GM12878 (cell line): Measurements from ENCODE around the gene SFXN1. TPM values are rescaled to one million over a fixed set of nuclear protein-coding genes. Genes with fewer than 3 reads are reported as not detected.

ENCODE experiments used
- ATAC-seq: fragments of 200-7000 bp; cut with Tn5 transposase; 3 replicates; pipeline ENCODE4 v1.9.1; 2020; ENCODE audit warnings: mild to moderate bottlenecking, moderate library complexity
- BruUV-seq: library from RNA; stranded (reverse); fragments of 400-500 nt; replicated peaks from 2 replicates; lab custom pipeline; 2021; lab: Mats Ljungman, UMichigan
- CTCF ChIA-PET: fragments of 300-600 bp; sonication (Branson Sonifier 250); formaldehyde crosslinking; extraction: SDS; loops from one replicate; lab custom pipeline; 2021; ENCODE audit warnings: inconsistent platforms; lab: Yijun Ruan, JAX
- POLR2A ChIA-PET: fragments of 350-600 bp; formaldehyde crosslinking; extraction: SDS; loops from one replicate; lab custom pipeline; 2021; ENCODE audit warnings: inconsistent platforms; lab: Charles Lee
- RAD21 ChIA-PET: fragments of 300-600 bp; sonication (Branson Sonifier 250); formaldehyde crosslinking; loops from one replicate; lab custom pipeline; 2023; ENCODE audit warnings: antibody characterized with exemption; ENCODE audit not compliant: unreplicated experiment; lab: Charles Lee
- SMC1A ChIA-PET: fragments of 300-600 bp; sonication (Branson Sonifier 250); formaldehyde crosslinking; loops from one replicate; lab custom pipeline; 2023; ENCODE audit not compliant: unreplicated experiment, uncharacterized antibody; lab: Charles Lee
- DNase-seq: peaks from one replicate; pipeline ENCODE4 v3.0.0-alpha.2; 2011; ENCODE audit warnings: low read depth, low spot score
- FAIRE-seq: peaks from 3 replicates; lab custom pipeline; 2011; peaks lifted over from hg19 to GRCh38; lab: Jason Lieb, UNC
- H2AFZ ChIP-seq: 2 replicates; pipeline ENCODE4 v1.6.0; 2011; ENCODE audit warnings: low read depth, low read length, control low read depth; ENCODE audit not compliant: control insufficient read depth
- H3K27ac ChIP-seq: 2 replicates; pipeline ENCODE4 v1.5.1; 2011; ENCODE audit warnings: control low read depth; ENCODE audit not compliant: control insufficient read depth, insufficient read depth
- H3K27me3 ChIP-seq, 2 experiments: replicated peaks in 1 of 2; 2 replicates each; pipeline versions ENCODE4 v1.6.0 to v1.6.1; 2011; ENCODE audit warnings: low read length in 1 of 2; ENCODE audit not compliant: control insufficient read depth in 2 of 2, insufficient read depth in 2 of 2
- H3K36me3 ChIP-seq, 2 experiments: 2 replicates each; pipeline ENCODE4 v1.5.1; 2011; ENCODE audit warnings: low read length in 1 of 2; ENCODE audit not compliant: control insufficient read depth in 2 of 2, insufficient read depth in 2 of 2
- H3K4me1 ChIP-seq: 2 replicates; pipeline ENCODE4 v1.6.1; 2011; ENCODE audit warnings: mild to moderate bottlenecking, low read length, moderate library complexity, mixed read lengths; ENCODE audit not compliant: control insufficient read depth, insufficient read depth
- H3K4me2 ChIP-seq: 2 replicates; pipeline ENCODE4 v1.6.0; 2011; ENCODE audit warnings: control low read depth; ENCODE audit not compliant: control insufficient read depth, insufficient read depth
- H3K4me3 ChIP-seq: fragments of 200-600 bp; sonication (generic); 2 replicates; pipeline ENCODE4 v1.5.1; 2016
- H3K79me2 ChIP-seq: 2 replicates; pipeline ENCODE4 v1.6.0; 2011; ENCODE audit warnings: low read length; ENCODE audit not compliant: control insufficient read depth, insufficient read depth
- H3K9ac ChIP-seq: 2 replicates; pipeline ENCODE4 v1.8.0; 2011; ENCODE audit warnings: low read length, control low read depth, mixed read lengths; ENCODE audit not compliant: control insufficient read depth, insufficient read depth
- H3K9me3 ChIP-seq: replicated peaks from 3 replicates; pipeline ENCODE4 v1.5.1; 2011; ENCODE audit warnings: mild to moderate bottlenecking, low read length; ENCODE audit not compliant: control insufficient read depth, insufficient read depth
- H4K20me1 ChIP-seq: 2 replicates; pipeline ENCODE4 v1.6.0; 2011; ENCODE audit not compliant: control insufficient read depth, insufficient read depth
- BACH1 ChIP-seq: fragments of 450-650 bp; IDR thresholded peaks from 2 replicates; pipeline ENCODE4 v1.6.1; 2017; ENCODE audit warnings: mild to moderate bottlenecking, borderline replicate concordance
- BHLHE40 ChIP-seq, 2 experiments: fragments of 450-650 bp in 1 of 2; IDR thresholded peaks; 2 replicates each; pipeline ENCODE4 v1.6.1; 2011 to 2017; ENCODE audit warnings: low read depth in 2 of 2, borderline replicate concordance in 1 of 2, improper control_type of control experiment in 1 of 2, low read length in 1 of 2, mild to moderate bottlenecking in 1 of 2
- BRCA1 ChIP-seq: IDR thresholded peaks from 2 replicates; pipeline ENCODE4 v1.6.1; 2011; ENCODE audit warnings: low read depth, low read length, improper control_type of control experiment
- CBFB ChIP-seq: IDR thresholded peaks from 2 replicates; pipeline ENCODE4 v1.6.1; 2016; ENCODE audit warnings: antibody characterized with exemption, low read depth
- HCFC1 ChIP-seq: fragments of 150-350 bp; IDR thresholded peaks from 2 replicates; pipeline ENCODE4 v1.6.1; 2014; ENCODE audit warnings: low read length
- HDAC6 ChIP-seq: fragments of 200-600 bp; sonication (generic); IDR thresholded peaks from one replicate; pipeline ENCODE4 v1.8.0; 2017; ENCODE audit warnings: antibody characterized with exemption; ENCODE audit not compliant: unreplicated experiment
- JUNB ChIP-seq: IDR thresholded peaks from 2 replicates; pipeline ENCODE4 v1.6.1; 2016; ENCODE audit warnings: antibody characterized with exemption, mild to moderate bottlenecking
- PAX5 ChIP-seq: IDR thresholded peaks from 2 replicates; pipeline ENCODE4 v1.6.1; 2011; ENCODE audit warnings: low read depth, low read length, borderline replicate concordance
- PML ChIP-seq: IDR thresholded peaks from 2 replicates; pipeline ENCODE4 v1.6.1; 2012; ENCODE audit warnings: low read length, inconsistent platforms
- POLR2AphosphoS2 ChIP-seq: IDR thresholded peaks from 2 replicates; pipeline ENCODE4 v1.6.1; 2011; ENCODE audit warnings: low read depth, mild to moderate bottlenecking, low read length, improper control_type of control experiment, moderate library complexity
- RAD51 ChIP-seq: fragments of 450-650 bp; IDR thresholded peaks from 2 replicates; pipeline ENCODE4 v1.6.1; 2016; ENCODE audit warnings: moderate library complexity, mild to moderate bottlenecking, inconsistent platforms
- STAT1 ChIP-seq: fragments of 450-650 bp; conservative IDR thresholded peaks from 2 replicates; pipeline ENCODE4 v1.6.1; 2014; ENCODE audit warnings: antibody characterized with exemption, mild to moderate bottlenecking
- WGBS: methylation state at CpG from one replicate; pipeline ENCODE4 v1.1.6; 2016; ENCODE audit warnings: low lambda C conversion rate; ENCODE audit not compliant: insufficient replicate concordance, insufficient coverage; ENCODE audit errors: missing lambda C conversion rate; 5-methylcytosine and 5-hydroxymethylcytosine counted together
- in situ Hi-C: fragments of 300-500 bp; cut with MboI; formaldehyde crosslinking; loops from 9 replicates; pipeline ENCODE4 v1.14.3; 2018; ENCODE audit warnings: mixed read lengths
- intact Hi-C: fragments of 100-400 bp; cut with micrococcal nuclease; formaldehyde crosslinking; loops from one replicate; pipeline ENCODE4 v1.14.2; 2022; ENCODE audit not compliant: unreplicated experiment
- polyA plus RNA-seq, 11 experiments: library from polyadenylated mRNA; depleted of rRNA in 4 of 11; unstranded in 6 of 11; stranded (reverse) in 5 of 11; fragments of >200 nt; fragmentation: Nextera tagmentation in 4 of 11; fragmentation: Illumina TruSeq in 1 of 11; extraction: Ambion mirVana in 4 of 11; extraction: Trizol in 1 of 11; gene quantifications; 1 replicate in 1 of 11; 2 replicates in 10 of 11; pipeline versions ENCODE4 v1.2.1 to v1.2.3, GENCODE V29; 2011 to 2016; ENCODE audit warnings: inconsistent platforms in 2 of 11, missing spikeins in 2 of 11, low read depth in 1 of 11
- total RNA-seq, 4 experiments: library from RNA; depleted of rRNA in 3 of 4; stranded (reverse); fragments of >200 nt in 3 of 4; fragmentation: Illumina TruSeq in 1 of 4; extraction: Trizol in 1 of 4; gene quantifications; 2 replicates each; pipeline versions ENCODE4 v1.2.1 to v1.2.3, GENCODE V29; 2013 to 2021
- TF ChIP-seq, protein P1 (sequence below): fragments of 450-650 bp; IDR thresholded peaks from 2 replicates; pipeline ENCODE4 v1.6.1; 2017; ENCODE audit warnings: mild to moderate bottlenecking
- TF ChIP-seq, protein P2 (sequence below): IDR thresholded peaks from 2 replicates; pipeline ENCODE4 v1.6.1; 2011; ENCODE audit warnings: borderline replicate concordance, low read depth, mild to moderate bottlenecking, moderate library complexity, low read length; ENCODE audit not compliant: insufficient read depth, poor library complexity, severe bottlenecking
- TF ChIP-seq, protein P3 (sequence below): fragments of 150-350 bp; IDR thresholded peaks from 2 replicates; pipeline ENCODE4 v1.6.1; 2014; ENCODE audit warnings: mild to moderate bottlenecking, low read depth, low read length

SFXN1 gene
- total and polyA plus RNA-seq, 10 of the 15 experiments (the other 5 are each of a cell fraction or from before 2014, with no cell fraction given): 18.0 to 248 (median 103) TPM

DNA sequence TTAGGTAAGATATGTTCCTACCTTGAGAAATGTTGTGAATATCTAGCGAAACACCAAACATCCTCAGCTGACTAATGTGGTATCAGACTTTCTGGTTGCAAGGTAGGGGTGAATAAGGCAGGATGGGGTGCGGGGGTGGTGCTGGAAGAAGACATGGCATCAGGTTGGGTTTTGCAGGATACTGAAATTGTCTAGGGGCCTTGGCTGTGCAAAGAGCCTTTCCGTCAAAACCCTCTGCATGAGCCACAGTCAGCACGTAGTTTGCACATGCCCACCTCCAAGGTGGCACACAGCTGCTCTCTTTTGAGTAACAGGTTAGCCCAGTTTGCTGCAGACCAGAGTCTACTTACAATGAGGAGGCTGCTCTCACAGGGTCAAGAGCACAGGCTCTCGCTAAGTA is 42.0 kb downstream of the SFXN1 start:
- BruUV-seq: no TSS peak
- H3K9me3 ChIP-seq: no peaks in the 10 kb centered on the region; the same call in 2 of the 3 replicates
- no peak overlapping the region for H3K9ac ChIP-seq
- H3K4me1 ChIP-seq: no peaks in the 10 kb centered on the region
- peaks cover 14 to 39% of the 10 kb centered on the region in 2 experiments for H3K36me3 ChIP-seq
- no peak for FAIRE-seq
- H3K27ac ChIP-seq: no peak overlapping the region
- no peak overlapping the region for H3K4me2 ChIP-seq
- no peak for DNase-seq
- POLR2A ChIA-PET: no interaction called here
- TF ChIP-seq PAX5 (no peak), BRCA1 (no peak), RAD51 (no peak), BACH1 (no peak), STAT1 (no peak)
- TF ChIP-seq, protein P1, sequence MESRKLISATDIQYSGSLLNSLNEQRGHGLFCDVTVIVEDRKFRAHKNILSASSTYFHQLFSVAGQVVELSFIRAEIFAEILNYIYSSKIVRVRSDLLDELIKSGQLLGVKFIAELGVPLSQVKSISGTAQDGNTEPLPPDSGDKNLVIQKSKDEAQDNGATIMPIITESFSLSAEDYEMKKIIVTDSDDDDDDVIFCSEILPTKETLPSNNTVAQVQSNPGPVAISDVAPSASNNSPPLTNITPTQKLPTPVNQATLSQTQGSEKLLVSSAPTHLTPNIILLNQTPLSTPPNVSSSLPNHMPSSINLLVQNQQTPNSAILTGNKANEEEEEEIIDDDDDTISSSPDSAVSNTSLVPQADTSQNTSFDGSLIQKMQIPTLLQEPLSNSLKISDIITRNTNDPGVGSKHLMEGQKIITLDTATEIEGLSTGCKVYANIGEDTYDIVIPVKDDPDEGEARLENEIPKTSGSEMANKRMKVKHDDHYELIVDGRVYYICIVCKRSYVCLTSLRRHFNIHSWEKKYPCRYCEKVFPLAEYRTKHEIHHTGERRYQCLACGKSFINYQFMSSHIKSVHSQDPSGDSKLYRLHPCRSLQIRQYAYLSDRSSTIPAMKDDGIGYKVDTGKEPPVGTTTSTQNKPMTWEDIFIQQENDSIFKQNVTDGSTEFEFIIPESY: no peak
- H3K4me3 ChIP-seq: no peak overlapping the region
- RAD21 ChIA-PET: no interaction called here
- ATAC-seq: no peak
- SMC1A ChIA-PET: no interaction called here
- intact Hi-C loops: no loop called here
- H3K79me2 ChIP-seq: no peaks in the 10 kb centered on the region
- CTCF ChIA-PET: interaction anchor here (0.6 kb wide), 1 partner anchor 367 kb away, joined by 4 read pairs; no protein-coding TSS in a partner anchor
- 84% methylated on average over 5 of the region's 5 CpGs for WGBS
- H3K27me3 ChIP-seq: no peaks in the 10 kb centered on the region
- no peak overlapping the region for H2AFZ ChIP-seq
- in situ Hi-C loops: no loop called here
- H4K20me1 ChIP-seq: no peaks in the 10 kb centered on the region

DNA sequence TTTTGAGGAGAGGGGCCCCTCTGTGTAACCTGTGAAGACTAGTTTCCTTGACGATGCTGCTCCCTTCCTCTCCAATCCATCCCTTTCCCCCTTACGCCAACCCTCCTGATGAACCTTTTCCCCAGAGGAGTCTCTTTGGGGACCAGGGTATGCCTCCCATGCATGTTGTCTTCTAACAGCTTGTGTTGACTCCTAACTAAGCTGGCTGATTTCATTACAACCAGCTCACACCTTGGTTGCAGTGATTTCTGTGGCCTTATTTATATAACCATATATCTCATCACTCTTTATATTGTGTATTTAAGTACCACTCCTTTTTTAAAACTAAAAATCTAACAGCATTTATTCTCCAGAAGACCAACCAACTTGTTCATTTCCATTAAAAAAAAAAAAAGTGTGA is 42.5 kb downstream of the SFXN1 start:
- RAD21 ChIA-PET: no interaction called here
- Histone ChIP-seq H2AFZ (no peak overlapping the region), H3K4me1 (no peaks in the 10 kb centered on the region), H3K9ac (no peak overlapping the region), H3K36me3 (peaks cover 13 to 36% of the 10 kb centered on the region in 2 experiments), H3K9me3 (no peaks in the 10 kb centered on the region; the same call in 2 of the 3 replicates), H4K20me1 (no peaks in the 10 kb centered on the region), H3K4me3 (no peak overlapping the region), H3K79me2 (no peaks in the 10 kb centered on the region), H3K27ac (no peak overlapping the region), H3K27me3 (no peaks in the 10 kb centered on the region), H3K4me2 (no peak overlapping the region)
- 96% methylated on average over 2 of the region's 2 CpGs for WGBS
- CTCF ChIA-PET: interaction anchor here (0.6 kb wide), 1 partner anchor 366 kb away, joined by 4 read pairs; no protein-coding TSS in a partner anchor
- BruUV-seq: no TSS peak
- ATAC-seq (no peak), DNase-seq (no peak), FAIRE-seq (no peak)
- in situ Hi-C loops: no loop called here
- POLR2A ChIA-PET: no interaction called here
- intact Hi-C loops: no loop called here
- SMC1A ChIA-PET: no interaction called here
- TF ChIP-seq, protein P2, sequence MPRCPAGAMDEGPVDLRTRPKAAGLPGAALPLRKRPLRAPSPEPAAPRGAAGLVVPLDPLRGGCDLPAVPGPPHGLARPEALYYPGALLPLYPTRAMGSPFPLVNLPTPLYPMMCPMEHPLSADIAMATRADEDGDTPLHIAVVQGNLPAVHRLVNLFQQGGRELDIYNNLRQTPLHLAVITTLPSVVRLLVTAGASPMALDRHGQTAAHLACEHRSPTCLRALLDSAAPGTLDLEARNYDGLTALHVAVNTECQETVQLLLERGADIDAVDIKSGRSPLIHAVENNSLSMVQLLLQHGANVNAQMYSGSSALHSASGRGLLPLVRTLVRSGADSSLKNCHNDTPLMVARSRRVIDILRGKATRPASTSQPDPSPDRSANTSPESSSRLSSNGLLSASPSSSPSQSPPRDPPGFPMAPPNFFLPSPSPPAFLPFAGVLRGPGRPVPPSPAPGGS: no peak
- TF ChIP-seq, protein P3, sequence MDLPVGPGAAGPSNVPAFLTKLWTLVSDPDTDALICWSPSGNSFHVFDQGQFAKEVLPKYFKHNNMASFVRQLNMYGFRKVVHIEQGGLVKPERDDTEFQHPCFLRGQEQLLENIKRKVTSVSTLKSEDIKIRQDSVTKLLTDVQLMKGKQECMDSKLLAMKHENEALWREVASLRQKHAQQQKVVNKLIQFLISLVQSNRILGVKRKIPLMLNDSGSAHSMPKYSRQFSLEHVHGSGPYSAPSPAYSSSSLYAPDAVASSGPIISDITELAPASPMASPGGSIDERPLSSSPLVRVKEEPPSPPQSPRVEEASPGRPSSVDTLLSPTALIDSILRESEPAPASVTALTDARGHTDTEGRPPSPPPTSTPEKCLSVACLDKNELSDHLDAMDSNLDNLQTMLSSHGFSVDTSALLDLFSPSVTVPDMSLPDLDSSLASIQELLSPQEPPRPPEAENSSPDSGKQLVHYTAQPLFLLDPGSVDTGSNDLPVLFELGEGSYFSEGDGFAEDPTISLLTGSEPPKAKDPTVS: no peak
- no peak for TF ChIP-seq PML
- no peak for TF ChIP-seq JUNB
- no peak for TF ChIP-seq CBFB
- TF ChIP-seq HCFC1: no peak
- TF ChIP-seq BHLHE40 (IDR thresholded peaks at IDR 0.05; ENCODE audit: borderline replicate concordance in 1 of 2, low read depth in 2 of 2, low read length in 1 of 2): no peak
- no peak for TF ChIP-seq POLR2AphosphoS2
- no peak for TF ChIP-seq HDAC6
